DMS 273 treated with DMSO at 0.1 percent for 48 hours (cell line): ENCODE results near the gene RASL11B.

ENCODE experiments used
- DNase-seq: peaks from one replicate; lab custom pipeline; 2025; lab: John Stamatoyannopoulos, UW

The RASL11B gene

GRCh38 chr4:52873861-52874343 lies 11.8 kb downstream of the RASL11B start:
- DNase-seq: no peak

- no peak for DNase-seq
These were observed 12.8 kb downstream of the RASL11B start for GRCh38 chr4:52874948-52875347.

GRCh38 chr4:52876069-52876468 lies 14.0 kb downstream of the RASL11B start:
- no peak for DNase-seq

GRCh38 chr4:52877036-52877435 lies 14.9 kb downstream of the RASL11B start:
- no peak for DNase-seq

GRCh38 chr4:52877694-52878093 lies 15.6 kb downstream of the RASL11B start:
- no peak for DNase-seq

GRCh38 chr4:52879471-52879870 lies 17.4 kb downstream of the RASL11B start:
- no peak for DNase-seq

GRCh38 chr4:52880994-52881393 lies 18.9 kb downstream of the RASL11B start:
- no peak for DNase-seq

- DNase-seq: no peak
These were observed 21.1 kb downstream of the RASL11B start for GRCh38 chr4:52883183-52883621.

- no peak for DNase-seq
These were observed 21.9 kb downstream of the RASL11B start for GRCh38 chr4:52883707-52884669.

- no peak for DNase-seq
These were observed 22.9 kb downstream of the RASL11B start for GRCh38 chr4:52884994-52885393.

GRCh38 chr4:52889354-52889753 lies 27.2 kb downstream of the RASL11B start:
- DNase-seq: no peak

GRCh38 chr4:52889778-52890520 lies 27.8 kb downstream of the RASL11B start:
- no peak for DNase-seq

GRCh38 chr4:52890521-52890791 lies 28.3 kb downstream of the RASL11B start:
- no peak for DNase-seq

GRCh38 chr4:52891743-52892142 lies 29.6 kb downstream of the RASL11B start:
- DNase-seq: no peak

- no peak for DNase-seq
These were observed 30.8 kb downstream of the RASL11B start for GRCh38 chr4:52892880-52893279.

GRCh38 chr4:52894443-52894842 lies 32.3 kb downstream of the RASL11B start:
- DNase-seq: no peak

GRCh38 chr4:52903273-52903672 lies 41.2 kb downstream of the RASL11B start:
- no peak for DNase-seq

- no peak for DNase-seq
These were observed 42.3 kb downstream of the RASL11B start for GRCh38 chr4:52904421-52904820.

GRCh38 chr4:52907510-52907909 lies 45.4 kb downstream of the RASL11B start:
- no peak for DNase-seq

GRCh38 chr4:52910115-52910514 lies 48.0 kb downstream of the RASL11B start:
- DNase-seq: no peak

GRCh38 chr4:52911684-52912294 lies 49.7 kb downstream of the RASL11B start:
- peak; percentile 27 for DNase-seq

GRCh38 chr4:52912608-52913007 lies 50.5 kb downstream of the RASL11B start:
- DNase-seq: no peak
